DMS153 (cell line): ENCODE data around the gene ALPL.

ENCODE experiments used
- DNase-seq: peaks from one replicate; lab custom pipeline; 2025; lab: John Stamatoyannopoulos, UW

Gene ALPL

DNA sequence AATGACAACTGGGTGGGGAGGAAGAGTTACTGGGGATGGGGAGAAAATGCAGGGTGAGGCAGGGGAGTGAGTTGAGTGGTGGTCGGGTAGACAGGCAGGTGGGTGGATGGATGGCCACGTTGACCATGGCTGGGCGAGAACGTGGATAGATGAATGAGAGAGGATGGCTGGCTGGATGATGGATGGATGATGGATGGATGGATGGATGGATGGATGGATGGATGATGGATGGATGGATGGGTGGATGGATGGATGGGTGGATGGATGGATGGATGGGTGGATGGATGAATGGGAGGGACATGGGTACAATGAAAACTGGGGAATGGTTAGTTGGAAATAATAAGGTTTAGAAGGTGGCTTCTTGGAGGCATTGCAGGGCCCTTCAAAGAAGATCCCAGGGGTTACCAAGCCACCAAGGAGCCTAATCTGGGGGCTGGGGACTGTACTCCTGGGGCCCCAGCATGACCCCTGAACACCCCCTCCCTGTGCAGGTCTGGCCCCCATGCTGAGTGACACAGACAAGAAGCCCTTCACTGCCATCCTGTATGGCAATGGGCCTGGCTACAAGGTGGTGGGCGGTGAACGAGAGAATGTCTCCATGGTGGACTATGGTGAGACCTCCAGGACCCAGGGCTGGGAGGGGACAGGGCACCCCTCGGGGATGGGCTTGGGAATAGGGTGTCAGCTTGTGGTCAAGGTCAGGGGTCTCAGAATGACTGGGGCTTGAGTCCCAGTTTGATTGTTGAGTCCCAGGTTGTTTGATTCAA lies 67.0 kb downstream of the ALPL start:
- no peak for DNase-seq

DNA sequence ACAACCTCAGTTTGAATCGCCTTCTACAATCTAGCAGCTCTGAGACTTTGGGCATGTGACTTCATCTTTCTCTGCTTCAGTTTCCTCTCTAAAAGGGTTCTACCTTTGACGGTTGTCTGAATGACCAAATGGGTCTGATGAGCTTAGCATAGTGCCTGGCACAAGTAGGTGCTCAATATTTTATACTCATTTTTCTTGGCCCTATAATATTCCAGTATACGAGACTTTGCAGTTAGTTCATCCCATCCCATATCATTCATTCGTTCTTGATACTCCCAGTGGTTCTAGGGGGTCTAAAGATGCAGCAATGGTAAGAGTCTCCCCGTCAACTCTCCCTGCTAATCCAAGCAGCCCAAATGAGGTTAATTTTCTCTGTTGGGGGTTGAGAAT lies 67.6 kb downstream of the ALPL start:
- no peak for DNase-seq

DNA sequence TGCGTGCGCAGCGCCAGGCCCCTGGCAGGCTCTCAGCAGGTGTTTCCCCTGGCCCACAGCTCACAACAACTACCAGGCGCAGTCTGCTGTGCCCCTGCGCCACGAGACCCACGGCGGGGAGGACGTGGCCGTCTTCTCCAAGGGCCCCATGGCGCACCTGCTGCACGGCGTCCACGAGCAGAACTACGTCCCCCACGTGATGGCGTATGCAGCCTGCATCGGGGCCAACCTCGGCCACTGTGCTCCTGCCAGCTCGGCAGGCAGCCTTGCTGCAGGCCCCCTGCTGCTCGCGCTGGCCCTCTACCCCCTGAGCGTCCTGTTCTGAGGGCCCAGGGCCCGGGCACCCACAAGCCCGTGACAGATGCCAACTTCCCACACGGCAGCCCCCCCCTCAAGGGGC lies 68.1 kb downstream of the ALPL start:
- DNase-seq: no peak

DNA sequence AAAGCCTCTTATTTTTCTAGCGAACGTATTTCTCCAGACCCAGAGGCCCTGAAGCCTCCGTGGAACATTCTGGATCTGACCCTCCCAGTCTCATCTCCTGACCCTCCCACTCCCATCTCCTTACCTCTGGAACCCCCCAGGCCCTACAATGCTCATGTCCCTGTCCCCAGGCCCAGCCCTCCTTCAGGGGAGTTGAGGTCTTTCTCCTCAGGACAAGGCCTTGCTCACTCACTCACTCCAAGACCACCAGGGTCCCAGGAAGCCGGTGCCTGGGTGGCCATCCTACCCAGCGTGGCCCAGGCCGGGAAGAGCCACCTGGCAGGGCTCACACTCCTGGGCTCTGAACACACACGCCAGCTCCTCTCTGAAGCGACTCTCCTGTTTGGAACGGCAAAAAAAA lies 68.7 kb downstream of the ALPL start:
- no peak for DNase-seq

DNA sequence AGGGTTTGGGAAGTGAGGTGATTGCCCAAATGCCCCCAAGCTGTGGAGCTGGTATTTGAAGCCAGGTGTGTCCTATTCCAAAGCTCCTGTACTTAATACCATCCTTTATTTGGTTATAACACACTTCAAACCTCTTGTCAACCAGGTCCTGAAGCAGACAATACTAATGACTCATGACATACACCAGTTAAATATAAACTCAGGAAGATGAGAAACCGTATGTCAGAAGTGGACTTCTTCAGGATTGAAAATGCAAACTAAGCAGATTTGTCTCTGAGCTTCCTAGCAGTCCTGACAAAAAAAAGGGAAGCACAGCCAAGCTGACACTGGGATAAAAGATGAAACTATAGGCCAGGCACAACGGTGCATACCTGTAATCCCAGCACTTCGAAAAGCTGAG lies 70.6 kb downstream of the ALPL start:
- DNase-seq: peak; percentile 77

DNA sequence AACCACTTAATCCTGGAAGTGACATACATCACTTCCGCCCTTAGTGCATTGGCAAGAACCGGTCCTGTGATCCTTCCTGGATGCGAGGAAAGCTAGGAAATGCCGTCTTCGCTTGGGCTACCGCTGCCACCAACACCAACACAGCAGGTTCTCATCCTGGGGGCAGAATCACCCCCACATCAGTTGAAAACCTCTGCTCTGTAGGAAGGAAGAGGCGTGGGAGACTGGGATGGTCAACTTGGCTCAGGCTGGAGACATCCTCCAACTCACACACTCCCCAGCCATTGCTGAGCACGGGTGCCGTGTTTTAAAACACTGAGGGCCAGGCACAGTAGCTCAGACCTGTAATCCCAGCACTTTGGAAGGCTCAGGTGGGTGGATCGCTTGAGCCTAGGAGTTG lies 74.9 kb downstream of the ALPL start:
- no peak for DNase-seq

DNA sequence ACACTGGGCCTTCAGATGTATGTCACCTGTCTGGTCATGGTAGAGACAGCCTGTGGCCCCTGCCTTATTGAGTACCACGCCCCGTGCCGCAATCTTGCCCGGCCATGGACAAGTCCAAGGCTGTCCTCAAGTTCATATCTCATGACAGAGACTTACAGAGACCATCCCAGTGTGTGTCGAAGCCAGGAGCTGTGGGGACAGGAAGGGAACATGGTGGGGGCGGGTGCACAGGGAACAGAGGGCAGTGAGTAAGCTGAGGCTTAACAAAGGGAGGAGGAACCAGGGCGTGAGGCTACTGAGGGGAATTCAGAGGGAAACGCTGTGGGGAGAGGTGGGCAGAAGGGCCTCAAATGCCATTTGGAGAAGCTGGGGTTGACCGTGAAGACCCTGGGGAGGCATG lies 75.8 kb downstream of the ALPL start:
- DNase-seq: no peak

DNA sequence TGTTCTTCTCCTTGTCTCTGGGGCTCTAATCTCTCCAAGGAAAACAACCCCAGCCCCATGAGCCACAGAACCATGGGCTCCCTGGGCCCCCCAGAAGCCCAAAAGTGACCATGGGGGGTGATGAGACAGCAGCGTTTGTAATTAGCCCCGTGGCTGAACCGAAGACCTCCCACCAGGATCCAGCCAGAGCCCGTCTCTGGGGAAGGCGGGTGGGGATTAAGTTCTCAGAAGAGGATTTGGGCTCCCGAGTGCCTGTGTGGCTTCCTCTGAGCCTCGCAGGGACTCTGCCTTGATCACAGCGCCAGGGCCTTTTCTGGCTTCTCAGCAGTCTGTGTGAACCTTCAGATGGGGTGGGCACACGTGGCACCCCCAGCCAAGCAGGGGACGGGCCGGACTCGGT lies 77.0 kb downstream of the ALPL start:
- DNase-seq: no peak

DNA sequence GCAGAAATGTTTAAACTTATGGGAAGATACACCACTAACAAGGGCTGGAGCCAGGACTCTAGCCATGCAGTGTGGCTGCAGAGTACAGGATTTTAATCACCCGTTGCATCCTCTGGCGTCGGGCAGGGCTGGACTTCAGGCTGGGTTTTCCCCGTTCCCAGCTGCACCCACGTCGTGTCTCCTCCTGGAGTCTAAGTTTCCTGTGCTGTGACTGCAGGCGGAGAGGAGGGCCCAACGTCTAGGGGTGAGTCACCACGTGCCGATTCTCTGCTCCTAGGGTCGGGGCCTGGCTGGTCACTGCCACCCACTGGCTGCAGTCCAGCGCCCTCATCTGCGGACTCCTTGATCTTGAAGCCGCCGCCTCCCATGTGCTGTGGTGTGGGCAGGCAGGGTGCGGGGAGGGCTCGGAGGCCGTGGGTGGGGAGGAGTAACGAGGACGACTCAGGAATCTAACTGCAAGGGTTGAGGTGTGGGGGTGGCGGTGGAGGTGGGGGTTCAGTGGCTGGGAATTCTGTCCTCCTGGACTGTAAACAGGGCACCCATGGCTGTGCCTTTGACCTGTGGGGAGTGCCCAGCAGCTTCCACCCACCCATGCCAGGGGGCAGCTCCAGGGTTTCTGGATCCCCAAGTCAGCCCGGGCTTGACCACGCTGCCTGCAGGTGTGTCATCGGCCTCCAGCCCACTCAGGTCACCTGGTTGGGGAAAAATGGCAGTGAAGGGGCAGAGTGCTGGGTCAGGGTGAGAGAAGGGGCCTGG lies 77.8 kb downstream of the ALPL start:
- no peak for DNase-seq

DNA sequence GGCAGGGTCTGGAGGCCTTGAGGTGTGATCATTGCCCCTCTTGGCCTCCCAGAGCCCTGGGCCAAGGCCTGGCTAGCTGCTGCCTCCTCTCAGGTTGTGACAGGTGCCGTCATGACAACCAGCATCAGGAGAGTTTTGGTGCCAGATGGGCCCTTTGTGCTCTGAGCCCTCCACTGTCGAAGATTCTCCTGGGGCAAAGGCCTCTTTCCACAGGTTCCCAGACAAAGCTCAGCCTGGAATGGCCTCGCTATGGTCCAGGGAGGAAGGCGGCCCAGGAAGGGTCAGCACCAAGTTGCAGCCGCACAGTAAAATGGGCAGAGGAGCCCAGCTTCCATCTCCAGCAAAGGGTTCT lies 78.4 kb downstream of the ALPL start:
- DNase-seq: no peak

DNA sequence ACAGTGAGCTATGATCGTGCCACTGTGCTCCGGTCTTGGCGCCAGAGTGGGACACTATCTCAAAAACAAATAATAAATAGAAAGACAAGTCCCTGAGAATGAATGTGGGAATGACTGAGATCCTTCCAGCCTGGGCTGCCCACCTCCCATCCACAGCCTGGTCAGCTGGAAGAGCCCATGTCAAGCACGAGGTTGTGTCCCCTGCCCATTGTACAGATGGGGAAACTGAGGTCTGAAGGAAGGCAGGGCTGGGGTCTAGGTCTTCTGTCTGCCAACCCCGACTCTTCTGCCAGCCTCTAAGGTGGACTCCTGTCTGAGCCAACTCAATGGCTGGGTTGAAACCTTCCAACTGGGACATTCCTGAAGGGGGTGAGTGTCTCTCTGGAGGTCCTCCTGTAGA lies 80.4 kb downstream of the ALPL start:
- DNase-seq: no peak

DNA sequence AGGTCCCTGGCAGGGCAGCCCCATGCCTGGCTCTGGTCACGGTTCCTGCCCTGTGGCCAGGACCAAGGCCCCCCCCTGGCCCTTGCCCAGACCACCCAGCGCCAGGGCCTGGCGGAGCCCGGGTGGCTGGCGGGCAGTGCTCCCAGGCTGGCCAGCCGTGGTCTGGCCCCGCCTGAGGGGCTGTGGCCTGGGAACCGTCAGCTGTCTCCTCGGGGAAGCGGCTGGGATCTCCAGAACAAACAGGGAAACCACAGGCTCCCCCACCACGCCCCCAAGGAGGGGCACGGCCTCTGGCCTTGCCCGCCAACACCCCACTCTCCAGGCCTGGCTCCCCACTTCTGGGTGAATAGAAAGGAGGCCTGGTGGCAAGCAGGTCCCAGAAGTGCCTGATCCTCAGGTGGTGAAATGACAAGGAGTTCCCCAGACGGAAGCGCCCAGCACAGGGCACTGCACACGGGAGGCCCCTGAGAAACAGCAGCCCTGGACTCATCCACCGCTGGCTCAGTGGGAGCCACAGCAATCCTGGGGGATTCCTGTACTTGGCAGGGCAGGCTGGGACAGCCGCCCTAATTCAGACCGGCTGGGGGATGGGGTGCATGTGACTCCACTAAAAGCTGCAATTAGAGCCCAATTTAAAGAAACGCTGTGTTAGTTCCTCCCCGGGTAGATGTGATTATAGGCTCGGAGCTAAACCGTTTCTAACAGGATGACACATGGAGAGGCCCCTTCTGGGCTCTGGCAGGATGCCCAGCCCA lies 81.1 kb downstream of the ALPL start:
- no peak for DNase-seq

DNA sequence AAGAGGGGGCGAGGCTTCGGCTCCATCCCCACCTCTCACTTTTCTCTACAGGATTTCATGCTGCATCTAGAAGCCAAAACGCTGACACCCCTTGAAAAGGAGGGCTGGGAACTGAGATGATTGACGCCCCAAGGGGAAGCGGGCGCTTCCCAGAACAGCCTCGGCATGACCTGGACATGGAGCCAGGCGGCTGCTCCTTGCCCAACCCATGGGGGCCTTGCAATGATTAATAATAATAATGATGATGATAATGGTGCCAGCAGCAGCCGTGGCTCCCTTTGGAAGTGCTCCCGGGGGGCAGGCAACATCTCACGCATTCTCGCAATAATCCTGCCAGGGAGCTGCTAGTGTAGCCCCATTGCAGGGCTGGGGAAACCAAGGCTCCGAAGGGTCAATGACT lies 81.7 kb downstream of the ALPL start:
- DNase-seq: no peak

DNA sequence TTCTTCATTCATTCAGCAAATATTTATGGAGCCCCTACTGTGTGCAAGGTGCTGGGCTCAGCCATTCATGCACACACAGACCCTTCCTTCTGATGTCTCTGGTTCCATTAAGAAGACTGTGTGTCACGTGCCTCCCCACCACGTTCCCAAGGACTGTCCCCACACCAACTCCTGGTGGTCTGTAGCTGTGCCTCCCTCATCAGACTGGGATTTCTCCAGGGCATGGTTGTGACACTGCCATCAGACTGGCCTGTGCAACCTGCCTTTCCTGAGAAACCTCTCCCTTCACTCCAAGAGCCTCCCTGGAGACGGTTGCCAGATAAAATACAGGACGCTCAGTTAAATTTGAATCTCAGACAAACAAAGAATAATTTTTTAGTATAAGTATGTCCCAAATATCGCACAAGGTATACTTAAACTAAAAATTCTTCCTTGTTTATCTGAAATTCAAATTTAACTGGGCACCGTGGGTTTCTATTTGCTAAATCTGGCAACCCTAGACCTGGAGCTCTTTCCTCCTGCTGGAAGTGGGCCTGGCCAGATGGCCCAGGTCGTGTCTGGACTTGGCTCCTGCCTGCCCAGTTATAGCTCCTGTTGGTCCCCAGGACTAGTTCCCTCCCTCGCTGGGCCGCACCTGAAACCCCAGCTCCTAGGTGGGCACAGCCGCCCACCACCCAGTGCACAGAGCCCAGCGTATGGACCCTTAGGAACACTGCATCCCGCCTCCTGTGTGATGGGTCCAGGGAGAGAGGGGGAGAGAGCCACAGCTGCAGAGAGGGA lies 83.1 kb downstream of the ALPL start:
- no peak for DNase-seq

DNA sequence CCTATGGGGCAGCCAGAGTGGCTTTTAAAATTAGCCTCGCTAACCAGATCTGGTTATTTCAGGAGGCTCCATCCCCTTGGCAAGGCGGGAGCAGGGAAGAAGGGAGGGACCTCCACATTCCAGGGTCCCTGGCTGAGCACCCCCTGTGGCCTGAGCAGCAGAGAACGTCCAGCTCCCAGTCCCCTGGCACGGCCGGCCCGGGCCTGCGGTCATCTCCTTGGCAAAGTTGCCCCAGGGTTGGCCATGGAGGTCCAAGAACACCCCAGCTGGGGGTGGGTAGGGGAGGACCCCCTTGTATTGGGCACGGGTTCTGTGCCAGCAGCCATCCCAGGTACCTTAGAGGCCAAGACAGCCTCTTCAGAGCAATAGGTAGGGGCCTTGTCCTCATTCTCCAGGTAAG lies 84.0 kb downstream of the ALPL start:
- no peak for DNase-seq

DNA sequence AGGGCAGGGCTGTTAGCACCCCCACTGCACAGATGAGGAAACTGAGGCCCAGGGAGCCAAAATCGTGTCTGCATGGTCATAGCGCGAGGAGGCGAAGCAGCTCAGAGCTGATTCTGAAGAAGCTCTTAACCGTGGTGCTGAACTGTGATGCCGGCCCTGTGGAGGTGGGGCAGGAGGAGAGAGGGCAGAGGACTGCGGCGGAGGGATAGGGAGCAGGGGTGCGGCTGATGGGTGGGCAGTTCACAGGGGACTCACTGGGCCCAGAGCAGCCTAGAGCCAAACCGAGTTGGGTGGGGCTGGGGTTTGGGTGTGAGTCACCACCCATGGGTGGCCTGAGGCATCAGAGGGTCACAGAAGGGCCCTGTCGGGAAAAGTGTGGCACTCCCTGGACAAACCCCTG lies 85.3 kb downstream of the ALPL start:
- DNase-seq: no peak

DNA sequence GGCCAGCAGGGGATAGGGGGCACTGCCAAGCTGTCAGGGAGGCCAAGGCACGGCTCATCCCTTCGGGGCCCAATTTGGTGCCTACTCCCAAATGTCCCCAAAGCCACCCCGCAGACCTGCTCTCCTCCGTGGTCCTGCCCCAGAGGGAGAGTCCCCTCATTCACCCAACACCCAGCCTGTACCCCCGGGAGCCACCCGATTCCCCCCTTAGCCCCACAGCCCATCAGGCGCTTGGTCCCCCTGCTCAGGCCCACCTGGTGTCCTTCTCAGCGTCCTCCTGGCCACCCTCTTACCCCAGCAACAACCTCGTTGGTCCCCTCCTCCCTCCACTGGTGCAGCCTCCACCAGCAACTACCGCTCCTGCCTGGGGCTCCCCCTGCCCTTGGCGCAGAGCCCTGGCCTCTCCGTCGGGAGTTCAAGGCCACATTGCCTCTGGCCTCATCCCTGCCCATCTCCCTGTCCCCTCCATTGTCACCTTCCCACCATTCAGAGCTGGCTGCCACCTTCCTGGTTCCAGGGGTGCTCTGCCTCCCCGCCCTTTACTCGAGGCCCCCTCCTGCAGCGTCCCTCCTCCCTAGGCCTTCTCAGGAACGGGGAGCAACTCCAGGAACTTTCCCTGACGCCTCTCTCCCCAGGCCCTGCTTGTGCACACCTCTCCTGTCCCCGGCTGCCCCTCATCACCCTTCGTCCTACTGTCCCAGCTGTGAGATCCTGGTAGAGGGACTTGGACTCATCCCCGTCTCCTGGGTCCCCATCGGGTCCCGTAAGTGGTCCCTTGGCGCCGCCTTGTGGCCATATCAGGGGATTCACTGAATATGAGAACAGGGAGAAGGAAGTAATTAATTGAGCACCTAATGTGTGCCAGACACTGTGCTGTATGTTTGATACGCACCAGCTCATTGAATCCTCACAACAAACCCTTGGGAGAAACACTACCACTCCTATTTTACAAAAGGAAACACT lies 86.0 kb downstream of the ALPL start:
- no peak for DNase-seq

DNA sequence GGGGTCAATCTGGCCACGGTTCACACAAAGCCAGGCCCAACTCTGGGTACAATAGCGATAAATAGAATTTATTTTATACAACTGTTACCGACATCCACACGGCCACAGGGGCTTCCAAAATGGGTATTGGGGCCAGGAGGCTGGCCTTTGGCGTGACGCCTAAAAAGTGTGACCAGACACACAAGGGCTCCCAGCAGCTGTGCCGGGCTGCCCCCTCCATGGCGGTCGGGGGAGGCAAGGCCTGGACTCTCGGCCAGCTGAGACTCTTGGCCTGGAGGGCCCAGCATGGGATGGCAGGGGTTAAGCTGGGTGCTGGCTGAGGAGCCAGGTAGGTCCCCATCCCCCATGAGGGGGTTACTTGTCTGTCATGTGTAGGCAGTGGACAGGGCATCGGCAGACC lies 87.0 kb downstream of the ALPL start:
- no peak for DNase-seq

DNA sequence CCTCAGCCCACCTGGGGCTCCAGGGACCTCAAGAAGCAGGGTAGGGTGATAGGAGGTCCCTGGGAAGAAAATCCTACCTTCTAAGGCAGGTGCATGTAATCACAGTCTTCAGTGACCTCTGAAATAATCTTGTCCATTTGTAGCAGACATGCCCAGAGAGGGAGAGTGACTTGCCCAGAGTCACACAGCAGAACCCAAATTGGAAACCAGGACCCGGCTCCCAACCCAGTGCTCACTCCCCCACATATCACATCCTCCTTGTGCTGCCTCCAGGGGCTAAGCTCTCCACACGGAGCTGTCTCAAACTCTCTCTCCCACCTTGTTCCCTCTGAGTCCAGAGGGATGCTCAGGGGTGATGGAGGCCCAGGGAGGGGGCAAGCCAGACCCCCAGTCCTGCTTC lies 87.4 kb downstream of the ALPL start:
- DNase-seq: no peak

DNA sequence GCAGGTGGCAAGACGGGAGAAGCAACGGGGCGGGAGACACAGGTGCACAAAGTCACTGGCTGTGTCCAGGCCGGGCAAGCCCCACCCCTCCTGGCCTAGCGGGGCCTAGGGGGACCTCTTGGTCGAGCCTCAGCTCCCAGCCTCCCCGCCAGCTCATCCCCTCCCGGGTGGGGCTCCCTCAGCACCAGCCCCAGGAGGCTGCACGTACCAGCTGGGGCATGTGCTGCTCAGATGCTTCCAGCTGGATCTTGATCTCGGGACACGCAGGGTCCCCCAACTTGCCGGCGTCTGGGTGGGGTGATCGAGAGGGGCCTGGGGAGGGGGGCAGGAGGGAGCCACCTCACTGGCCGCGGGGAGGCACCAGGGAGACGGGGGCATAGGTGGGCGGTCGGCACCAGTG lies 88.5 kb downstream of the ALPL start:
- no peak for DNase-seq

DNA sequence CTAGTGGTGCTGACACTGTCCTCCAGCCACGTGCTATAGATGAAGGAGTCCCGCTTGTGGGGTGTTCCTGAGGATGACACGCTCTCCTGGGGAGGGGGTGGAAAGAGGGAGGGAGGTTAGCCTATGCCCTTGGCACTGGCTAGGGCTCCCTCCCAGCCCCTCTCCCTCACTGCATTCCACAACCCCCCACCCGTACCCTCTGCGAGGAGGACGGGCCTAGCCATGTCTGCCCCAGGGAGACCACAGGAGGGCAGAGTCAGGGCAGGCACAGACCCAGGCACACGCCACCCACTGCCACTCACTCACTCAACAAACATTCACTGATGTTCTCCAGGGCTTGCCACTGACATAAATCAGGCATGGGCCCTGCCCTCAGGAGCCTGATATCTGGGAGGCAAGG lies 89.2 kb downstream of the ALPL start:
- DNase-seq: no peak
